HCT116 (cell line): ENCODE results near the gene SIGLEC12. TPM values are rescaled to one million over a fixed set of nuclear protein-coding genes. Genes with fewer than 3 reads are reported as not detected.

Experiments
- ATAC-seq: fragments of 200-7000 bp; cut with Tn5 transposase; 2 replicates; pipeline ENCODE4 v1.9.1; 2020; ENCODE audit warnings: mild to moderate bottlenecking, moderate library complexity
- BruUV-seq: library from RNA; stranded (reverse); fragments of 400-500 nt; replicated peaks from 2 replicates; lab custom pipeline; 2021; lab: Mats Ljungman, UMichigan
- CTCF ChIA-PET: fragments of 300-600 bp; sonication (Branson Sonifier 250); formaldehyde crosslinking; loops from one replicate; lab custom pipeline; 2021; ENCODE audit warnings: antibody characterized with exemption; lab: Charles Lee
- POLR2A ChIA-PET: fragments of 300-600, 350-600 bp; sonication (Branson Sonifier 250); formaldehyde crosslinking; loops from one replicate; lab custom pipeline; 2021; ENCODE audit warnings: antibody characterized with exemption; lab: Charles Lee
- RAD21 ChIA-PET, 2 experiments: fragments of 300-600 bp; sonication (Branson Sonifier 250); formaldehyde crosslinking; loops; one replicate each; lab custom pipeline; 2023; ENCODE audit warnings: low total read pairs in 2 of 2; ENCODE audit not compliant: uncharacterized antibody in 2 of 2, unreplicated experiment in 2 of 2, low non-redundant PET in 1 of 2; lab: Charles Lee
- DNase-seq: peaks from one replicate; pipeline ENCODE4 v3.0.0-alpha.2; 2010; ENCODE audit warnings: low read depth, low spot score
- H2AFZ ChIP-seq: fragments of 200-600 bp; shearing (Covaris generic), sonication (generic); 2 replicates; pipeline ENCODE4 v1.6.1; 2017; ENCODE audit warnings: low read depth, mixed run types, mixed read lengths, antibody characterized with exemption, low read length; ENCODE audit not compliant: poor library complexity, severe bottlenecking
- H3K27ac ChIP-seq: 2 replicates; pipeline ENCODE4 v1.5.1; 2012; ENCODE audit warnings: low read depth, low read length
- H3K27me3 ChIP-seq: fragments of 200-600 bp; sonication (generic); 2 replicates; pipeline ENCODE4 v1.6.1; 2016; ENCODE audit warnings: mixed run types, low read length, mixed read lengths; ENCODE audit not compliant: insufficient read depth
- H3K36me3 ChIP-seq, 2 experiments: fragments of 200-500 bp in 1 of 2; fragments of 200-600 bp in 1 of 2; sonication (Bioruptor generic) in 1 of 2; sonication (generic) in 1 of 2; 2 replicates each; pipeline versions ENCODE4 v1.5.1 to v1.6.1; 2014 to 2016; ENCODE audit warnings: low read length in 2 of 2, inconsistent platforms in 1 of 2, mixed read lengths in 1 of 2, mixed run types in 1 of 2; ENCODE audit not compliant: insufficient read depth in 2 of 2, control insufficient read depth in 1 of 2
- H3K4me1 ChIP-seq, 2 experiments: fragments of 200-600 bp in 1 of 2; sonication (generic) in 1 of 2; 2 replicates each; pipeline versions ENCODE4 v1.5.1 to v1.6.1; 2012 to 2017; ENCODE audit warnings: low read length in 2 of 2, inconsistent platforms in 1 of 2, mild to moderate bottlenecking in 1 of 2, mixed read lengths in 1 of 2, mixed run types in 1 of 2, moderate library complexity in 1 of 2; ENCODE audit not compliant: insufficient read depth in 2 of 2, control insufficient read depth in 1 of 2
- H3K4me2 ChIP-seq: fragments of 200-600 bp; sonication (generic); 2 replicates; pipeline ENCODE4 v1.6.1; 2017; ENCODE audit warnings: mixed run types, low read length, mixed read lengths
- H3K4me3 ChIP-seq, 2 experiments: fragments of 200-600 bp in 1 of 2; sonication (generic) in 1 of 2; replicated peaks in 1 of 2; 2 replicates each; pipeline ENCODE4 v1.5.1; 2011 to 2016; ENCODE audit warnings: low read length in 2 of 2, control low read depth in 1 of 2, low read depth in 1 of 2, mild to moderate bottlenecking in 1 of 2, mixed read lengths in 1 of 2, mixed run types in 1 of 2
- H3K79me2 ChIP-seq: fragments of 200-600 bp; sonication (generic); 2 replicates; pipeline ENCODE4 v1.6.1; 2017; ENCODE audit warnings: mild to moderate bottlenecking, mixed run types, low read length, moderate library complexity, mixed read lengths; ENCODE audit not compliant: insufficient read depth
- H3K9ac ChIP-seq: fragments of 200-600 bp; sonication (generic); 2 replicates; pipeline ENCODE4 v1.6.1; 2016; ENCODE audit warnings: low read length, mixed read lengths
- H3K9me2 ChIP-seq: fragments of 200-600 bp; sonication (generic), shearing (Covaris generic); 2 replicates; pipeline ENCODE4 v1.6.1; 2017; ENCODE audit warnings: mixed run types, mild to moderate bottlenecking, moderate library complexity; ENCODE audit not compliant: insufficient read depth
- H3K9me3 ChIP-seq, 2 experiments: fragments of 200-500 bp in 1 of 2; fragments of 200-600 bp in 1 of 2; sonication (Bioruptor generic) in 1 of 2; sonication (generic) in 1 of 2; 2 replicates each; pipeline ENCODE4 v1.6.1; 2014 to 2017; ENCODE audit warnings: low read length in 2 of 2, mixed read lengths in 2 of 2, inconsistent platforms in 1 of 2, low read depth in 1 of 2, mild to moderate bottlenecking in 1 of 2, mixed run types in 1 of 2, moderate library complexity in 1 of 2; ENCODE audit not compliant: control insufficient read depth in 1 of 2, insufficient read depth in 1 of 2
- H4K20me1 ChIP-seq: fragments of 200-600 bp; sonication (generic), shearing (Covaris generic); 2 replicates; pipeline ENCODE4 v1.6.1; 2017; ENCODE audit warnings: mixed run types, mild to moderate bottlenecking, moderate library complexity; ENCODE audit not compliant: insufficient read depth
- CTCF ChIP-seq, 3 experiments: fragments of 200-600 bp in 1 of 3; sonication (generic) in 1 of 3; IDR thresholded peaks in 2 of 3; conservative IDR thresholded peaks in 1 of 3; 2 replicates each; pipeline ENCODE4 v1.5.1; 2012 to 2017; ENCODE audit warnings: low read depth in 2 of 3, low read length in 2 of 3, antibody characterized with exemption in 1 of 3, borderline replicate concordance in 1 of 3, control low read depth in 1 of 3, mild to moderate bottlenecking in 1 of 3, mixed read lengths in 1 of 3, mixed run types in 1 of 3, moderate library complexity in 1 of 3; ENCODE audit not compliant: insufficient read depth in 1 of 3
- FOSL1 ChIP-seq: IDR thresholded peaks from 2 replicates; pipeline ENCODE4 v1.6.1; 2012; ENCODE audit warnings: low read depth
- JUND ChIP-seq: IDR thresholded peaks from 2 replicates; pipeline ENCODE4 v1.6.1; 2012
- POLR2A ChIP-seq: IDR thresholded peaks from 2 replicates; pipeline ENCODE4 v1.7.0; 2011; ENCODE audit warnings: borderline replicate concordance; ENCODE audit not compliant: insufficient read depth, insufficient read length; ENCODE audit errors: extremely low read depth
- POLR2AphosphoS5 ChIP-seq: IDR thresholded peaks from 2 replicates; pipeline ENCODE4 v1.6.1; 2011; ENCODE audit warnings: mild to moderate bottlenecking, low read depth, low read length, moderate library complexity
- SIN3A ChIP-seq: IDR thresholded peaks from 2 replicates; pipeline ENCODE4 v1.6.1; 2012; ENCODE audit warnings: low read depth
- SP1 ChIP-seq: IDR thresholded peaks from 2 replicates; pipeline ENCODE4 v1.6.1; 2012; ENCODE audit warnings: low read depth
- ZFX ChIP-seq: fragments of 450-650 bp; IDR thresholded peaks from 2 replicates; pipeline ENCODE4 v1.6.1; 2017
- intact Hi-C: fragments of 100-400 bp; cut with micrococcal nuclease; formaldehyde crosslinking; loops from 2 replicates; pipeline ENCODE4 v1.10.0; 2022
- total RNA-seq: library from RNA; stranded (reverse); gene quantifications from one replicate; pipeline ENCODE4 v1.2.1, GENCODE V29; 2021; ENCODE audit not compliant: unreplicated experiment
- TF ChIP-seq, protein P1 (sequence below): IDR thresholded peaks from 2 replicates; pipeline ENCODE4 v1.6.1; 2012; ENCODE audit warnings: low read depth

SIGLEC12 gene
- total RNA-seq, 1 experiment from 2014 or later: not detected

- TF ChIP-seq ZFX (no peak), CTCF (IDR thresholded peaks at IDR 0.05 in 2 of 3, conservative IDR thresholded peaks at IDR 0.05 in 1 of 3; ENCODE audit: borderline replicate concordance in 1 of 3, insufficient read depth in 1 of 3, low read depth in 2 of 3, low read length in 2 of 3) (no peak), SP1 (no peak), SIN3A (no peak), JUND (no peak), POLR2AphosphoS5 (no peak), POLR2A (no peak), FOSL1 (no peak)
- TF ChIP-seq, protein P1, sequence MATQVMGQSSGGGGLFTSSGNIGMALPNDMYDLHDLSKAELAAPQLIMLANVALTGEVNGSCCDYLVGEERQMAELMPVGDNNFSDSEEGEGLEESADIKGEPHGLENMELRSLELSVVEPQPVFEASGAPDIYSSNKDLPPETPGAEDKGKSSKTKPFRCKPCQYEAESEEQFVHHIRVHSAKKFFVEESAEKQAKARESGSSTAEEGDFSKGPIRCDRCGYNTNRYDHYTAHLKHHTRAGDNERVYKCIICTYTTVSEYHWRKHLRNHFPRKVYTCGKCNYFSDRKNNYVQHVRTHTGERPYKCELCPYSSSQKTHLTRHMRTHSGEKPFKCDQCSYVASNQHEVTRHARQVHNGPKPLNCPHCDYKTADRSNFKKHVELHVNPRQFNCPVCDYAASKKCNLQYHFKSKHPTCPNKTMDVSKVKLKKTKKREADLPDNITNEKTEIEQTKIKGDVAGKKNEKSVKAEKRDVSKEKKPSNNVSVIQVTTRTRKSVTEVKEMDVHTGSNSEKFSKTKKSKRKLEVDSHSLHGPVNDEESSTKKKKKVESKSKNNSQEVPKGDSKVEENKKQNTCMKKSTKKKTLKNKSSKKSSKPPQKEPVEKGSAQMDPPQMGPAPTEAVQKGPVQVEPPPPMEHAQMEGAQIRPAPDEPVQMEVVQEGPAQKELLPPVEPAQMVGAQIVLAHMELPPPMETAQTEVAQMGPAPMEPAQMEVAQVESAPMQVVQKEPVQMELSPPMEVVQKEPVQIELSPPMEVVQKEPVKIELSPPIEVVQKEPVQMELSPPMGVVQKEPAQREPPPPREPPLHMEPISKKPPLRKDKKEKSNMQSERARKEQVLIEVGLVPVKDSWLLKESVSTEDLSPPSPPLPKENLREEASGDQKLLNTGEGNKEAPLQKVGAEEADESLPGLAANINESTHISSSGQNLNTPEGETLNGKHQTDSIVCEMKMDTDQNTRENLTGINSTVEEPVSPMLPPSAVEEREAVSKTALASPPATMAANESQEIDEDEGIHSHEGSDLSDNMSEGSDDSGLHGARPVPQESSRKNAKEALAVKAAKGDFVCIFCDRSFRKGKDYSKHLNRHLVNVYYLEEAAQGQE: no peak
- Histone ChIP-seq H3K9me2 (no peaks in the 10 kb centered on the region), H3K4me3 (no peak overlapping the region), H2AFZ (no peak overlapping the region), H4K20me1 (no peaks in the 10 kb centered on the region), H3K9me3 (no peaks in the 10 kb centered on the region), H3K9ac (no peak overlapping the region), H3K4me1 (no peaks in the 10 kb centered on the region; a peak in 1 of 4 replicates), H3K79me2 (no peaks in the 10 kb centered on the region), H3K27me3 (peaks cover 15% of the 10 kb centered on the region; the same call in 1 of the 2 replicates), H3K4me2 (no peak overlapping the region), H3K36me3 (no peaks in the 10 kb centered on the region), H3K27ac (no peak overlapping the region)
- ATAC-seq: no peak
- intact Hi-C loops: no loop called here
- ChIA-PET RAD21 (no interaction called here), POLR2A (no interaction called here), CTCF (no interaction called here)
- no peak for DNase-seq
- BruUV-seq: no TSS peak
Observed at GRCh38 chr19:51493776-51494175, 7.8 kb downstream of the SIGLEC12 start.
